Panc1 (cell line): ENCODE results near the gene SMCHD1. TPM values are rescaled to one million over a fixed set of nuclear protein-coding genes. Genes with fewer than 3 reads are reported as not detected.

Source experiments
- ATAC-seq: fragments of 200-7000 bp; cut with Tn5 transposase; 2 replicates; pipeline ENCODE4 v1.9.1; 2020; ENCODE audit warnings: mild to moderate bottlenecking, moderate library complexity
- BruUV-seq: library from RNA; stranded (reverse); fragments of 400-500 nt; replicated peaks from 2 replicates; lab custom pipeline; 2021; lab: Mats Ljungman, UMichigan
- CTCF ChIA-PET: fragments of 300-600 bp; sonication (Branson Sonifier 250); formaldehyde crosslinking; loops from one replicate; lab custom pipeline; 2022; ENCODE audit warnings: antibody characterized with exemption; lab: Charles Lee
- POLR2A ChIA-PET: fragments of 300-600 bp; sonication (Branson Sonifier 250); formaldehyde crosslinking; loops from one replicate; lab custom pipeline; 2022; ENCODE audit warnings: antibody characterized with exemption; lab: Charles Lee
- DNase-seq: peaks from one replicate; pipeline ENCODE4 v3.0.0-alpha.2; 2010; ENCODE audit warnings: low read depth, low spot score
- H3K27ac ChIP-seq: 2 replicates; pipeline ENCODE4 v1.5.1; 2011; ENCODE audit warnings: mild to moderate bottlenecking, low read length, inconsistent platforms
- H3K27me3 ChIP-seq: fragments of 200-500 bp; sonication (Bioruptor generic); 2 replicates; pipeline ENCODE4 v1.6.0; 2014; ENCODE audit warnings: low read length, inconsistent platforms; ENCODE audit not compliant: control insufficient read depth, insufficient read depth
- H3K36me3 ChIP-seq: fragments of 200-500 bp; sonication (Bioruptor generic); 2 replicates; pipeline ENCODE4 v1.5.1; 2014; ENCODE audit warnings: inconsistent platforms, mild to moderate bottlenecking, low read length, moderate library complexity; ENCODE audit not compliant: control insufficient read depth, insufficient read depth
- H3K4me1 ChIP-seq: 2 replicates; pipeline ENCODE4 v1.5.1; 2011; ENCODE audit warnings: inconsistent platforms, mild to moderate bottlenecking, low read length, moderate library complexity; ENCODE audit not compliant: control insufficient read depth, insufficient read depth
- H3K4me3 ChIP-seq, 2 experiments: 2 replicates each; pipeline ENCODE4 v1.5.1; 2011 to 2012; ENCODE audit warnings: low read depth in 2 of 2, low read length in 2 of 2, mild to moderate bottlenecking in 2 of 2, inconsistent platforms in 1 of 2, moderate library complexity in 1 of 2
- H3K9me3 ChIP-seq: fragments of 200-500 bp; sonication (Bioruptor generic); 2 replicates; pipeline ENCODE4 v1.5.1; 2014; ENCODE audit warnings: low read depth, mild to moderate bottlenecking, inconsistent platforms, low read length, moderate library complexity; ENCODE audit not compliant: control insufficient read depth, insufficient read depth
- POLR2AphosphoS5 ChIP-seq: IDR thresholded peaks from 2 replicates; pipeline ENCODE4 v1.6.1; 2012; ENCODE audit warnings: mild to moderate bottlenecking, low read depth, low read length, moderate library complexity
- SIN3A ChIP-seq: IDR thresholded peaks from 2 replicates; pipeline ENCODE4 v1.6.1; 2012; ENCODE audit warnings: low read depth, mild to moderate bottlenecking, low read length, moderate library complexity, borderline replicate concordance; ENCODE audit not compliant: insufficient read depth
- TCF7L2 ChIP-seq: IDR thresholded peaks from 2 replicates; pipeline ENCODE4 v1.6.1; 2011; ENCODE audit warnings: mild to moderate bottlenecking, low read depth, low read length, inconsistent platforms
- in situ Hi-C: cut with HindIII; loops from 2 replicates; pipeline ENCODE4 v1.10.0; 2016; ENCODE audit warnings: low sequenced_read_pairs, low pct_unique_long_range_greater_than_20kb
- intact Hi-C: fragments of 100-400 bp; cut with micrococcal nuclease; formaldehyde crosslinking; loops from one replicate; pipeline ENCODE4 v1.10.0; 2022; ENCODE audit not compliant: unreplicated experiment
- total RNA-seq: library from RNA; stranded (reverse); gene quantifications from one replicate; pipeline ENCODE4 v1.2.1, GENCODE V29; 2021; ENCODE audit not compliant: unreplicated experiment
- TF ChIP-seq, protein P1 (sequence below): fragments of 450-650 bp; IDR thresholded peaks from 2 replicates; pipeline ENCODE4 v1.5.1; 2017; ENCODE audit warnings: mild to moderate bottlenecking
- TF ChIP-seq, protein P2 (sequence below), 2 experiments: IDR thresholded peaks; 2 replicates each; pipeline ENCODE4 v1.6.1; 2011 to 2012; ENCODE audit warnings: low read depth in 2 of 2, control low read depth in 1 of 2, low read length in 1 of 2, mild to moderate bottlenecking in 1 of 2, moderate library complexity in 1 of 2; ENCODE audit not compliant: insufficient read depth in 1 of 2

Gene SMCHD1
- total RNA-seq, 1 experiment from 2014 or later = 40.9 TPM

DNA sequence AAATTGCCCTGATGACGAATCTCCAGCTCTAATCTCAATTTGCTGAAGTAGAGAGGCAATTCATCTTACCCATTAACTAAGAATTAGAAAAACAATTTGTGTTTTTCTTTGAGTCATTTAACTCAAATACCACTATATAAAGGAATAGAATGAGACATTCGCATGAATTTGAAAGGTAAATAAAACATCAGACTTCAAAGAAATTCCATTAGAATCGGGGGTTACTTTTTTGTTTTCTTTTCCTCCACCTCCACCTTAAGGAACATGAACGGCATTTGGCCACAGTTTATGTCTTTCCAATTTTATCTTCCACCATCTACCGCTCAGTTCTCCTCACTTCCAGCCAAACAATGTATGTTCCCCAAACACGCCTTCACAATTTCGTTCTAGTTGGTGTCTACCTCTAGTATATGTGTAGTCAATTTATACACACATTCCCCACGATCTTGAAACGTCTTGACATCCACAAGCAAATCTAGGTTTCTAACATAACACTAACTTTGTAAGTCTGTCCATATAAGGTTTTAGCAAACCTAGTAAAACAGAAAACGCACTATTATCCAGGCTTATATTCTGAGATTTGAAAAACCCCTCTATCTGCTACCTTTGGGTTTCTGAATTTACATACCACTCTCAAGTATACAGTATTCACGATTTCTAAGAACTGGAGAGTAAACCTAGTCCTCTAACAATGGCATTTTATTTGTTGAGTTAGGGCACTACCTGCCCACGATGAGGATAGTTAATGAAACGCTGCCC is 1.2 kb upstream of the SMCHD1 start:
- Histone ChIP-seq H3K27ac (peak overlapping the region; percentile 89), H3K9me3 (no peaks in the 10 kb centered on the region), H3K36me3 (peaks cover 6% of the 10 kb centered on the region; the same call in 1 of the 2 replicates), H3K4me1 (peaks cover 19% of the 10 kb centered on the region), H3K27me3 (no peaks in the 10 kb centered on the region), H3K4me3 (peak overlapping the region; percentile 82 to 94)
- CTCF ChIA-PET = no interaction called here
- ATAC-seq = no peak
- BruUV-seq = TSS peak; percentile 92
- in situ Hi-C loops = no loop called here
- intact Hi-C loops = no loop called here
- no peak for DNase-seq
- TF ChIP-seq, protein P1, sequence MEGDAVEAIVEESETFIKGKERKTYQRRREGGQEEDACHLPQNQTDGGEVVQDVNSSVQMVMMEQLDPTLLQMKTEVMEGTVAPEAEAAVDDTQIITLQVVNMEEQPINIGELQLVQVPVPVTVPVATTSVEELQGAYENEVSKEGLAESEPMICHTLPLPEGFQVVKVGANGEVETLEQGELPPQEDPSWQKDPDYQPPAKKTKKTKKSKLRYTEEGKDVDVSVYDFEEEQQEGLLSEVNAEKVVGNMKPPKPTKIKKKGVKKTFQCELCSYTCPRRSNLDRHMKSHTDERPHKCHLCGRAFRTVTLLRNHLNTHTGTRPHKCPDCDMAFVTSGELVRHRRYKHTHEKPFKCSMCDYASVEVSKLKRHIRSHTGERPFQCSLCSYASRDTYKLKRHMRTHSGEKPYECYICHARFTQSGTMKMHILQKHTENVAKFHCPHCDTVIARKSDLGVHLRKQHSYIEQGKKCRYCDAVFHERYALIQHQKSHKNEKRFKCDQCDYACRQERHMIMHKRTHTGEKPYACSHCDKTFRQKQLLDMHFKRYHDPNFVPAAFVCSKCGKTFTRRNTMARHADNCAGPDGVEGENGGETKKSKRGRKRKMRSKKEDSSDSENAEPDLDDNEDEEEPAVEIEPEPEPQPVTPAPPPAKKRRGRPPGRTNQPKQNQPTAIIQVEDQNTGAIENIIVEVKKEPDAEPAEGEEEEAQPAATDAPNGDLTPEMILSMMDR = no peak
- TF ChIP-seq, protein P2, sequence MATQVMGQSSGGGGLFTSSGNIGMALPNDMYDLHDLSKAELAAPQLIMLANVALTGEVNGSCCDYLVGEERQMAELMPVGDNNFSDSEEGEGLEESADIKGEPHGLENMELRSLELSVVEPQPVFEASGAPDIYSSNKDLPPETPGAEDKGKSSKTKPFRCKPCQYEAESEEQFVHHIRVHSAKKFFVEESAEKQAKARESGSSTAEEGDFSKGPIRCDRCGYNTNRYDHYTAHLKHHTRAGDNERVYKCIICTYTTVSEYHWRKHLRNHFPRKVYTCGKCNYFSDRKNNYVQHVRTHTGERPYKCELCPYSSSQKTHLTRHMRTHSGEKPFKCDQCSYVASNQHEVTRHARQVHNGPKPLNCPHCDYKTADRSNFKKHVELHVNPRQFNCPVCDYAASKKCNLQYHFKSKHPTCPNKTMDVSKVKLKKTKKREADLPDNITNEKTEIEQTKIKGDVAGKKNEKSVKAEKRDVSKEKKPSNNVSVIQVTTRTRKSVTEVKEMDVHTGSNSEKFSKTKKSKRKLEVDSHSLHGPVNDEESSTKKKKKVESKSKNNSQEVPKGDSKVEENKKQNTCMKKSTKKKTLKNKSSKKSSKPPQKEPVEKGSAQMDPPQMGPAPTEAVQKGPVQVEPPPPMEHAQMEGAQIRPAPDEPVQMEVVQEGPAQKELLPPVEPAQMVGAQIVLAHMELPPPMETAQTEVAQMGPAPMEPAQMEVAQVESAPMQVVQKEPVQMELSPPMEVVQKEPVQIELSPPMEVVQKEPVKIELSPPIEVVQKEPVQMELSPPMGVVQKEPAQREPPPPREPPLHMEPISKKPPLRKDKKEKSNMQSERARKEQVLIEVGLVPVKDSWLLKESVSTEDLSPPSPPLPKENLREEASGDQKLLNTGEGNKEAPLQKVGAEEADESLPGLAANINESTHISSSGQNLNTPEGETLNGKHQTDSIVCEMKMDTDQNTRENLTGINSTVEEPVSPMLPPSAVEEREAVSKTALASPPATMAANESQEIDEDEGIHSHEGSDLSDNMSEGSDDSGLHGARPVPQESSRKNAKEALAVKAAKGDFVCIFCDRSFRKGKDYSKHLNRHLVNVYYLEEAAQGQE (IDR thresholded peaks at IDR 0.05; ENCODE audit: insufficient read depth in 1 of 2, low read depth in 2 of 2, low read length in 1 of 2) = no peak
- TF ChIP-seq TCF7L2 = no peak
- no peak for TF ChIP-seq SIN3A
- TF ChIP-seq POLR2AphosphoS5 = no peak
- POLR2A ChIA-PET = no interaction called here

DNA sequence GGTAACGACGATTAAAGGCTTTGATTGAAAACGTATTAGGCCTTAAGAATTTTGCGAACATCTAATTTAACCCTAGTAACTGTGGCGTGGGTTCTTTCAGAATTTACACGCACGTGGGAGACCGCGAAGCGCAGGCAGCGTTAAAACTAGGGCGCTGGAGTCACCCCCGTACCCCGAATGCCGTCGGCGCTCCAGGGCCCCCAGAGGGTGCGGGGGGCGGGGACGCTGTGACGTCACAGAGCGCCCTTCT is 673 bp upstream of the SMCHD1 start:
- intact Hi-C loops (no loop called here), in situ Hi-C loops (no loop called here)
- H3K4me1 ChIP-seq = peaks cover 21% of the 10 kb centered on the region
- no peaks in the 10 kb centered on the region for H3K27me3 ChIP-seq
- POLR2A ChIA-PET = no interaction called here
- CTCF ChIA-PET = no interaction called here
- H3K4me3 ChIP-seq = peak overlapping the region; percentile 82 to 94
- DNase-seq (no peak), ATAC-seq (peak; percentile 66)
- TF ChIP-seq TCF7L2 (no peak), SIN3A (no peak), POLR2AphosphoS5 (no peak)
- TF ChIP-seq, protein P1 = no peak
- TF ChIP-seq, protein P2 (IDR thresholded peaks at IDR 0.05; ENCODE audit: insufficient read depth in 1 of 2, low read depth in 2 of 2, low read length in 1 of 2) = no peak
- no peaks in the 10 kb centered on the region for H3K9me3 ChIP-seq
- BruUV-seq = no TSS peak
- peak overlapping the region; percentile 89 for H3K27ac ChIP-seq
- H3K36me3 ChIP-seq = peaks cover 6% of the 10 kb centered on the region; the same call in 1 of the 2 replicates
